Endometrial microvascular endothelial cells (primary cell): ENCODE measurements around the gene FAM222A. TPM values are rescaled to one million over a fixed set of nuclear protein-coding genes. Genes with fewer than 3 reads are reported as not detected.

ENCODE experiments used
- in situ Hi-C: cut with HindIII; loops from 2 replicates; pipeline ENCODE4 v1.10.0; 2017; ENCODE audit warnings: low sequenced_read_pairs, low pct_unique_long_range_greater_than_20kb; ENCODE audit errors: inconsistent ontology term
- total RNA-seq: library from RNA; depleted of rRNA; stranded (reverse); fragments of >200 nt; gene quantifications from one replicate; pipeline ENCODE4 v1.2.3, GENCODE V29; 2015; ENCODE audit errors: inconsistent ontology term

FAM222A gene
- total RNA-seq, 1 donor from 2014 or later, result 1.0 TPM

GRCh38 chr12:109721276-109721675 lies 7.7 kb downstream of the FAM222A start:
- in situ Hi-C loops, result no loop called here

GRCh38 chr12:109722022-109722720 lies 8.5 kb downstream of the FAM222A start:
- in situ Hi-C loops, result no loop called here

- in situ Hi-C loops, result no loop called here
These were observed 9.1 kb downstream of the FAM222A start for GRCh38 chr12:109722721-109723094.

- in situ Hi-C loops, result no loop called here
These were observed 9.8 kb downstream of the FAM222A start for GRCh38 chr12:109723311-109723881.

GRCh38 chr12:109724321-109724892 lies 10.8 kb downstream of the FAM222A start:
- in situ Hi-C loops, result no loop called here

- in situ Hi-C loops, result no loop called here
These were observed 11.9 kb downstream of the FAM222A start for GRCh38 chr12:109725321-109726105.

- in situ Hi-C loops, result no loop called here
These were observed 12.5 kb downstream of the FAM222A start for GRCh38 chr12:109726106-109726497.

GRCh38 chr12:109726511-109727038 lies 12.9 kb downstream of the FAM222A start:
- in situ Hi-C loops, result no loop called here

- in situ Hi-C loops, result no loop called here
These were observed 13.6 kb downstream of the FAM222A start for GRCh38 chr12:109727039-109727723.

- in situ Hi-C loops, result no loop called here
These were observed 14.4 kb downstream of the FAM222A start for GRCh38 chr12:109727746-109728726.

- in situ Hi-C loops, result no loop called here
These were observed 15.3 kb downstream of the FAM222A start for GRCh38 chr12:109728921-109729320.

- in situ Hi-C loops, result no loop called here
These were observed 15.8 kb downstream of the FAM222A start for GRCh38 chr12:109729371-109729781.

GRCh38 chr12:109729801-109730200 lies 16.2 kb downstream of the FAM222A start:
- in situ Hi-C loops, result no loop called here

- in situ Hi-C loops, result no loop called here
These were observed 16.9 kb downstream of the FAM222A start for GRCh38 chr12:109730306-109731145.

- in situ Hi-C loops, result no loop called here
These were observed 17.7 kb downstream of the FAM222A start for GRCh38 chr12:109731231-109731731.

- in situ Hi-C loops, result no loop called here
These were observed 18.2 kb downstream of the FAM222A start for GRCh38 chr12:109731806-109732205.
